Measurements from ENCODE around the gene MOBP. TPM values are rescaled to one million over a fixed set of nuclear protein-coding genes. Genes with fewer than 3 reads are reported as not detected.

MOBP gene
- total RNA-seq, 1 experiment from 2014 or later, result 0.57 TPM

DNA sequence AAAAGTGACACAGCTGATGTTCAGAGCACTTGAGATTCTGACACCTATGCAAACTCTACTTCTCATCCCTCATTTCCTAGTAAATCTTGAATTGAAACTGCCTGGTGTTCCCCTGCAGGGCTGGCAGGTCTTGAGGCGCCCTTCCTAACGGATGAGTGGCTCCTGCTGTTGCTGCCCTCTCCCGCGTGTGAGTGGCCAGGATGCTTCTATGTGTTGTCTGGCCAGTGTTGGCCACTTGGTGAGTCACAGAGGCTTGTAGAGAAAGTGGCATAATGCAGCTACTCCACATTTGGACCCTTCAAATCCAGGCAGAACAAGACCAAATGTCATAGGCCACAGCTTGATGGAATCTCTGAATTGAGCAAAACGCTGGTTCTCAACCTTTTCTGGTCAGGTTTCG lies 63.6 kb downstream of the MOBP start:
- peaks cover 19% of the 10 kb centered on the region for H3K4me1 Mint-ChIP-seq (ENCODE audit: low read depth, unreplicated experiment)
- intact Hi-C loops (cut with micrococcal nuclease; ENCODE audit: unreplicated experiment), result no loop called here
- H3K27ac Mint-ChIP-seq (ENCODE audit: unreplicated experiment), result no peak overlapping the region
- H3K36me3 Mint-ChIP-seq (ENCODE audit: insufficient read depth, unreplicated experiment), result no peaks in the 10 kb centered on the region
- H3K27me3 Mint-ChIP-seq (ENCODE audit: unreplicated experiment), result no peaks in the 10 kb centered on the region
- no TSS peak for BruUV-seq (replicated peaks)
- TF ChIP-seq CTCF (IDR thresholded peaks at IDR 0.05; ENCODE audit: unreplicated experiment), result no peak
- H3K9me3 Mint-ChIP-seq (ENCODE audit: low read depth, unreplicated experiment), result no peaks in the 10 kb centered on the region
- no peak for DNase-seq
- H3K4me3 Mint-ChIP-seq (ENCODE audit: low read depth, unreplicated experiment), result no peak overlapping the region
- CTCF ChIA-PET, result interaction anchor here (1.2 kb wide), 1 partner anchor 10 kb away, joined by 7 read pairs; no protein-coding TSS in a partner anchor

DNA sequence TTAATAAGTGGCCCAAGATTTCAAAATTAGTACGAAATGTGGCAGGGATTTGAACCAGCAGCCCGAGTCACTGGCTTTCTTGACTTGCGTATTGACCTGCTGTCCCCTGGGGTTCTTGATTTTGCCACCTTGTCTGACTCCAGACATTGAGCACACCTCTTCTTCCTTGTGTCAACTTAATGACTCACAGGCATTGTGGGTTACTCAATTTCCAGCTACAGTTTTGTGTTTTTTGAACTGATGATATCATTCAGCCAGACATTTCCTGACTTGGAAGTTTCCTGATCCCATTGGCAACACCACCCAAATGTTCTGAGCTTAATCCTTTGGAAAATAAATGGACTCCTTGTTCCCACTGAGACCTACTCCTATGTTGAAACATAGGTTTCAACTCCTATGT lies 64.2 kb downstream of the MOBP start:
- CTCF ChIA-PET, result interaction anchor here (0.7 to 2.0 kb wide), 3 partner anchors 9 to 1744 kb away, joined by 3 to 7 read pairs (median 6); no protein-coding TSS in a partner anchor
- peaks cover 19% of the 10 kb centered on the region for H3K4me1 Mint-ChIP-seq (ENCODE audit: low read depth, unreplicated experiment)
- no peaks in the 10 kb centered on the region for H3K9me3 Mint-ChIP-seq (ENCODE audit: low read depth, unreplicated experiment)
- DNase-seq, result peak; percentile 48
- H3K36me3 Mint-ChIP-seq (ENCODE audit: insufficient read depth, unreplicated experiment), result no peaks in the 10 kb centered on the region
- TF ChIP-seq CTCF (IDR thresholded peaks at IDR 0.05; ENCODE audit: unreplicated experiment), result no peak
- no peak overlapping the region for H3K4me3 Mint-ChIP-seq (ENCODE audit: low read depth, unreplicated experiment)
- H3K27ac Mint-ChIP-seq (ENCODE audit: unreplicated experiment), result no peak overlapping the region
- H3K27me3 Mint-ChIP-seq (ENCODE audit: unreplicated experiment), result no peaks in the 10 kb centered on the region
- no TSS peak for BruUV-seq (replicated peaks)
- intact Hi-C loops (cut with micrococcal nuclease; ENCODE audit: unreplicated experiment), result no loop called here

DNA sequence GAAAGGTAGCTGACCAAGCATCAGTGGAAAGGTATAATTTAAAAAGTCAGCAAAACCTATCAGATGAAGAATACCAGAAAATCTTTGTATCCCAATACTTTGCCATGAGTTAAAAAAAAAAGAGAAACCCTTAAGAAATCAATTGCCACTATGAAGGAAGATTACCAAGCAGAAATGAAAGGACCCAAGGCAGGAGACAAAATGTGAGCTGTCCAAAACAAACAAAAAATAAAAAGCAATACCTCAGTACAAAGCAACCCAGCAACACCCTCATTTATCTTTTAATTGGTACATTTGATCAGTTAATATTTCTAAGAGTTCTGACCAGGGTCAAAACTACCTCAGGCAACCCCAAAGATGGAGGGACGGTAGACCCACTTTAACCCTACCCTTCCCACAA lies 65.3 kb downstream of the MOBP start:
- H3K36me3 Mint-ChIP-seq (ENCODE audit: insufficient read depth, unreplicated experiment), result no peaks in the 10 kb centered on the region
- intact Hi-C loops (cut with micrococcal nuclease; ENCODE audit: unreplicated experiment), result no loop called here
- H3K4me3 Mint-ChIP-seq (ENCODE audit: low read depth, unreplicated experiment), result no peak overlapping the region
- no peaks in the 10 kb centered on the region for H3K9me3 Mint-ChIP-seq (ENCODE audit: low read depth, unreplicated experiment)
- TF ChIP-seq CTCF (IDR thresholded peaks at IDR 0.05; ENCODE audit: unreplicated experiment), result no peak
- H3K4me1 Mint-ChIP-seq (ENCODE audit: low read depth, unreplicated experiment), result peaks cover 19% of the 10 kb centered on the region
- CTCF ChIA-PET, result interaction anchor here (2.0 kb wide), 1 partner anchor 9 kb away, joined by 6 read pairs; no protein-coding TSS in a partner anchor
- H3K27ac Mint-ChIP-seq (ENCODE audit: unreplicated experiment), result peak overlapping the region; percentile 17
- no TSS peak for BruUV-seq (replicated peaks)
- no peaks in the 10 kb centered on the region for H3K27me3 Mint-ChIP-seq (ENCODE audit: unreplicated experiment)
- DNase-seq, result no peak

DNA sequence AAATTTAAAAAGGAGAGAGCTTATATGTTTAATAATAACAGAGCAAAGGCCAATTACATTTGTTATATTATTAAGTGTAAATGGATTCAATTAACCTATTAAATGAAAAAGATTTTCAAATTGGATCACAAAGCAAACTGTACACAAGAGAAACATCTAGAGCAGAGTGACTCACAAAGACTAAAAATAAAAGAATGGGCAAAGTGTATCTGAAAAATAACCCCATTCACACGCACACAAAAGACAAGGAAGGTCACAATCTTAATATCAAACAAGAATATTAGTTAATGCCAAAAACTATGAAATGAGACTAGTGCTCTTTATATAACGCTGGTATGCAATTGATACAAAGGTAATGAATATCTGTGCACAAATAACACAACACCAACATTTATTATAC lies 65.7 kb downstream of the MOBP start:
- DNase-seq, result no peak
- H3K27ac Mint-ChIP-seq (ENCODE audit: unreplicated experiment), result no peak overlapping the region
- peaks cover 19% of the 10 kb centered on the region for H3K4me1 Mint-ChIP-seq (ENCODE audit: low read depth, unreplicated experiment)
- CTCF ChIA-PET, result interaction anchor here (2.0 kb wide), 1 partner anchor 9 kb away, joined by 6 read pairs; no protein-coding TSS in a partner anchor
- intact Hi-C loops (cut with micrococcal nuclease; ENCODE audit: unreplicated experiment), result no loop called here
- no peaks in the 10 kb centered on the region for H3K9me3 Mint-ChIP-seq (ENCODE audit: low read depth, unreplicated experiment)
- no peaks in the 10 kb centered on the region for H3K27me3 Mint-ChIP-seq (ENCODE audit: unreplicated experiment)
- BruUV-seq (replicated peaks), result no TSS peak
- H3K36me3 Mint-ChIP-seq (ENCODE audit: insufficient read depth, unreplicated experiment), result no peaks in the 10 kb centered on the region
- no peak overlapping the region for H3K4me3 Mint-ChIP-seq (ENCODE audit: low read depth, unreplicated experiment)
- no peak for TF ChIP-seq CTCF (IDR thresholded peaks at IDR 0.05; ENCODE audit: unreplicated experiment)

All from Calu3 (cell line).